GM23248 (cell line): ENCODE data around the gene KCNIP1.

ENCODE experiments used
- EZH2 ChIP-seq: fragments of 200-600 bp; sonication (generic); IDR thresholded peaks from 2 replicates; pipeline ENCODE4 v1.6.1; 2018; ENCODE audit warnings: antibody characterized with exemption, mild to moderate bottlenecking; ENCODE audit not compliant: insufficient read depth, poor library complexity, severe bottlenecking
- EZH2phosphoT487 ChIP-seq: fragments of 200-600 bp; sonication (generic); IDR thresholded peaks from 2 replicates; pipeline ENCODE4 v1.6.1; 2018; ENCODE audit warnings: antibody characterized with exemption, moderate library complexity, mild to moderate bottlenecking, low read depth; ENCODE audit not compliant: insufficient read depth

- no peak for TF ChIP-seq EZH2
- no peak for TF ChIP-seq EZH2phosphoT487
These were observed 37.3 kb upstream of the KCNIP1 start for GRCh38 chr5:170466553-170466952.
